ENCODE measurements around the gene TRIM66.

DNA sequence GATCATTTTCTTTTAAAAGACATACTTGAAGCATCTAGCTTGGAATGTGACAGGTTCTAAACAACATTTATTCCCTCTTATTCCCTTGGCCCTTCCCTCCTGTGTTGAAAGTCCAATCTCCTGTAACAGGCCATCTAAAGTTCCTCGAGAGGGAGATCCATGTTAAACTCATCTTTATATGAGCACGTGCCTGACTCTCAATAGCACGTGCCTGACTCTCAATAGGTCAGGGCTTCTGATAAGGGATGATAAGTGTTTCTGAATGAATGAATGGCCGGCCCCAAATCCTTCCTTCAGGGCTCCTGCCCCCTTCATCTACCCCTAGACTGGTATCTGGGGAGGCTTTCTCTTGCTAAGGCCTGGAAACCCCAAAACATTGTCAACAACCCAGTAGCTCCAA, 27.3 kb upstream of the TRIM66 start:
- TF ChIP-seq CTCF (IDR thresholded peaks at IDR 0.05; ENCODE audit: borderline replicate concordance, extremely low read depth, low read length, poor library complexity, severe bottlenecking) (no peak), EZH2 (IDR thresholded peaks at IDR 0.05; ENCODE audit: borderline replicate concordance, low read depth, low read length, severe bottlenecking) (no peak)
